VCaP (cell line): Measurements from ENCODE around the gene MARK1.

Experiments
- H3K27ac ChIP-seq: fragments of 450-650 bp; 2 replicates; pipeline ENCODE4 v1.5.1; 2017
- CTCF ChIP-seq: fragments of 450-650 bp; conservative IDR thresholded peaks from 2 replicates; pipeline ENCODE4 v1.5.1; 2017; ENCODE audit warnings: mild to moderate bottlenecking, moderate library complexity

The MARK1 gene

GRCh38 chr1:220696863-220697231 lies 168.9 kb downstream of the MARK1 start:
- no peak overlapping the region for H3K27ac ChIP-seq
- TF ChIP-seq CTCF: no peak

- no peak for TF ChIP-seq CTCF
- H3K27ac ChIP-seq: no peak overlapping the region
Observed at GRCh38 chr1:220697326-220697725, 169.4 kb downstream of the MARK1 start.

DNA sequence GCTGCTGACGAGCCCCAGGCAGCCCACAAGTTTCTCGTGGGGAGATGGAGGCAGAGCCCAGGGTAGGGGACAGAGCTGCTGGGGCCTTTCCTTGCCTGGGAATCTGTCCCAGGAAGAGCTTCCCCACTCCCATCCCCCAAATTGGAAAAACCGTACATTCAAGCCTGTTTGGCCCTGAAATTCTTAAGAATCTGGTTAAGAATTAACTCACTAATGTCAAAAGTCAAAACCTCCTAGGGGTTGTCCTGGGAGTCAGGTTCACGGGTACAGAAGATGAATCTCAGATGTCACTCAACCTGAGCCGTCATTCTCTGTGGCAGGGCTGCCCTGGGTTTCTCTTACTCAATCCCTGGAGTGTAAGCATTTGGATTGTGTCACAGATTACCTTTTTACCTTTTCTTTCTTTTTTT lies 170.7 kb downstream of the MARK1 start:
- H3K27ac ChIP-seq: no peak overlapping the region
- no peak for TF ChIP-seq CTCF

GRCh38 chr1:220699044-220699443 lies 171.1 kb downstream of the MARK1 start:
- no peak for TF ChIP-seq CTCF
- no peak overlapping the region for H3K27ac ChIP-seq

GRCh38 chr1:220700556-220701179 lies 172.7 kb downstream of the MARK1 start:
- peak overlapping the region; percentile 53 for H3K27ac ChIP-seq
- TF ChIP-seq CTCF: no peak

- no peak overlapping the region for H3K27ac ChIP-seq
- no peak for TF ChIP-seq CTCF
Observed at GRCh38 chr1:220701974-220702373, 174.0 kb downstream of the MARK1 start.

- H3K27ac ChIP-seq: peak overlapping the region; percentile 38; the same call in 1 of the 2 replicates
- TF ChIP-seq CTCF: no peak
Observed at GRCh38 chr1:220702733-220703270, 174.9 kb downstream of the MARK1 start.
